Stimulated activated CD8-positive, alpha-beta memory T cell treated with anti-CD3 and anti-CD28 coated beads, Interleukin-12 subunit alpha, Interleukin-12 subunit beta, amount 100 ng/mL, for 24 hours (primary cell): Measurements from ENCODE around the gene RSPH10B2.
A peak's percentile ranks its signal among the peaks of the same experiment; 100 is the strongest.
"Not testable (repeated sequence)": the region's sequence is repeated elsewhere in the genome, so short reads cannot be mapped to it uniquely, and the experiment has no call there.

ENCODE experiments used
- DNase-seq: peaks from one replicate; pipeline ENCODE4 v3.0.0-alpha.2; 2020; ENCODE audit errors: extremely low read depth

The RSPH10B2 gene

GRCh38 chr7:6789353-6789752 lies 35.5 kb downstream of the RSPH10B2 start:
- not testable (repeated sequence) for DNase-seq

- not testable (repeated sequence) for DNase-seq
These were observed 38.4 kb downstream of the RSPH10B2 start for GRCh38 chr7:6792113-6792872.

GRCh38 chr7:6794276-6794675 lies 40.4 kb downstream of the RSPH10B2 start:
- not testable (repeated sequence) for DNase-seq

- not testable (repeated sequence) for DNase-seq
These were observed 43.3 kb downstream of the RSPH10B2 start for GRCh38 chr7:6797218-6797617.

- DNase-seq, result not testable (repeated sequence)
These were observed 44.1 kb downstream of the RSPH10B2 start for GRCh38 chr7:6798047-6798446.

- DNase-seq, result not testable (repeated sequence)
These were observed 46.0 kb downstream of the RSPH10B2 start for GRCh38 chr7:6799887-6800286.

GRCh38 chr7:6800331-6800730 lies 46.4 kb downstream of the RSPH10B2 start:
- DNase-seq, result not testable (repeated sequence)

- DNase-seq, result not testable (repeated sequence)
These were observed 53.6 kb downstream of the RSPH10B2 start for GRCh38 chr7:6807393-6807918.

GRCh38 chr7:6807959-6808358 lies 54.1 kb downstream of the RSPH10B2 start:
- DNase-seq, result not testable (repeated sequence)

GRCh38 chr7:6813011-6813410 lies 59.1 kb downstream of the RSPH10B2 start:
- not testable (repeated sequence) for DNase-seq

GRCh38 chr7:6815470-6815869 lies 61.6 kb downstream of the RSPH10B2 start:
- not testable (repeated sequence) for DNase-seq

- not testable (repeated sequence) for DNase-seq
These were observed 67.7 kb downstream of the RSPH10B2 start for GRCh38 chr7:6821622-6822021.

- not testable (repeated sequence) for DNase-seq
These were observed 71.6 kb downstream of the RSPH10B2 start for GRCh38 chr7:6825236-6826125.

- peak; percentile 59 for DNase-seq
These were observed 72.2 kb downstream of the RSPH10B2 start, which contains the start of gene CCZ1B for GRCh38 chr7:6826151-6826550. TSS of gene CCZ1B (minus strand) at chr7:6826275. CDS start at chr7:6826197, 78 bp downstream.

- DNase-seq, result not testable (repeated sequence)
These were observed 73.3 kb downstream of the RSPH10B2 start for GRCh38 chr7:6827180-6827579.

GRCh38 chr7:6829616-6830015 lies 75.7 kb downstream of the RSPH10B2 start:
- DNase-seq, result not testable (repeated sequence)

- not testable (repeated sequence) for DNase-seq
These were observed 76.1 kb downstream of the RSPH10B2 start for GRCh38 chr7:6830026-6830425.

GRCh38 chr7:6831018-6831725 lies 77.3 kb downstream of the RSPH10B2 start:
- DNase-seq, result no peak

- DNase-seq, result no peak
These were observed 79.7 kb downstream of the RSPH10B2 start for GRCh38 chr7:6833636-6834035.

- not testable (repeated sequence) for DNase-seq
These were observed 81.6 kb downstream of the RSPH10B2 start for GRCh38 chr7:6835521-6835920.

- DNase-seq, result not testable (repeated sequence)
These were observed 83.2 kb downstream of the RSPH10B2 start for GRCh38 chr7:6837081-6837480.
